ENCODE measurements around the gene ZBTB34. TPM values are rescaled to one million over a fixed set of nuclear protein-coding genes. Genes with fewer than 3 reads are reported as not detected.
A peak's percentile ranks its signal among the peaks of the same experiment; 100 is the strongest.

The ZBTB34 gene
- total and polyA plus RNA-seq, 4 donors: 1.1 to 9.5 (median 3.4) TPM

DNA sequence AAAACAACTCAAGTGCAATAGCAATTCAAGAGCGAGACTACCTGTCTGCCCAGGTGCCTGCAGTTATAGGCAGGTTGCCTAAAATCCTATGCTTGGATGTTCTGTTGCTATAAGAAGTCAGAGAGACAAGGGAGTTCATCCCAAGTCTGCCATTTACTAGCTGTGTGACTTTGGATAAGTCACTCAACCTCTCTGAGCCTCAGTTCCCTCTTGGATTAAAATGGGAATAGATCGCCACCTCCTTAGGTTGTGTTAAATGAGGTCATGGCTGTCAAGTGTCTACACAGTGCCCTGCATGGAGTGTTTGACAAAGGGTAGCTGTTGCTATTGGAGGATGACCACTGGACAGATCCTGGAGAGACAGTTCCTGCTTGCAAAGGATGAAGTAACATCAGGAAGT lies 1.3 kb upstream of the ZBTB34 start:
- no peaks in the 10 kb centered on the region for H3K27me3 ChIP-seq (ENCODE audit: control insufficient read depth in 4 of 4, insufficient read depth in 4 of 4, low read length in 3 of 4)
- no peak for DNase-seq (ENCODE audit: low spot score)
- no peak overlapping the region for H3K27ac ChIP-seq (ENCODE audit: low read depth in 1 of 2, low read length in 2 of 2)
- H3K9ac ChIP-seq (ENCODE audit: low read depth in 1 of 2, low read length in 2 of 2): no peak overlapping the region
- H3K4me1 ChIP-seq (ENCODE audit: control insufficient read depth in 4 of 4, insufficient read depth in 4 of 4, low read length in 3 of 4): peaks cover 9 to 32% (median 22%) of the 10 kb centered on the region in 4 donors
- H3K9me3 ChIP-seq (ENCODE audit: control insufficient read depth in 4 of 4, low read length in 3 of 4): no peaks in the 10 kb centered on the region
- TF ChIP-seq, protein P1, sequence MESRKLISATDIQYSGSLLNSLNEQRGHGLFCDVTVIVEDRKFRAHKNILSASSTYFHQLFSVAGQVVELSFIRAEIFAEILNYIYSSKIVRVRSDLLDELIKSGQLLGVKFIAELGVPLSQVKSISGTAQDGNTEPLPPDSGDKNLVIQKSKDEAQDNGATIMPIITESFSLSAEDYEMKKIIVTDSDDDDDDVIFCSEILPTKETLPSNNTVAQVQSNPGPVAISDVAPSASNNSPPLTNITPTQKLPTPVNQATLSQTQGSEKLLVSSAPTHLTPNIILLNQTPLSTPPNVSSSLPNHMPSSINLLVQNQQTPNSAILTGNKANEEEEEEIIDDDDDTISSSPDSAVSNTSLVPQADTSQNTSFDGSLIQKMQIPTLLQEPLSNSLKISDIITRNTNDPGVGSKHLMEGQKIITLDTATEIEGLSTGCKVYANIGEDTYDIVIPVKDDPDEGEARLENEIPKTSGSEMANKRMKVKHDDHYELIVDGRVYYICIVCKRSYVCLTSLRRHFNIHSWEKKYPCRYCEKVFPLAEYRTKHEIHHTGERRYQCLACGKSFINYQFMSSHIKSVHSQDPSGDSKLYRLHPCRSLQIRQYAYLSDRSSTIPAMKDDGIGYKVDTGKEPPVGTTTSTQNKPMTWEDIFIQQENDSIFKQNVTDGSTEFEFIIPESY (IDR thresholded peaks at IDR 0.05): no peak
- TF ChIP-seq HNF4A (conservative IDR thresholded peaks at IDR 0.05) (no peak), ATF3 (IDR thresholded peaks at IDR 0.05) (no peak), TAF1 (conservative IDR thresholded peaks at IDR 0.05) (no peak), YY1 (IDR thresholded peaks at IDR 0.05) (no peak), EGR1 (IDR thresholded peaks at IDR 0.05; ENCODE audit: low read depth in 2 of 2) (no peak), RAD21 (IDR thresholded peaks at IDR 0.05) (no peak), REST (IDR thresholded peaks at IDR 0.05) (no peak)
- TF ChIP-seq, protein P2, sequence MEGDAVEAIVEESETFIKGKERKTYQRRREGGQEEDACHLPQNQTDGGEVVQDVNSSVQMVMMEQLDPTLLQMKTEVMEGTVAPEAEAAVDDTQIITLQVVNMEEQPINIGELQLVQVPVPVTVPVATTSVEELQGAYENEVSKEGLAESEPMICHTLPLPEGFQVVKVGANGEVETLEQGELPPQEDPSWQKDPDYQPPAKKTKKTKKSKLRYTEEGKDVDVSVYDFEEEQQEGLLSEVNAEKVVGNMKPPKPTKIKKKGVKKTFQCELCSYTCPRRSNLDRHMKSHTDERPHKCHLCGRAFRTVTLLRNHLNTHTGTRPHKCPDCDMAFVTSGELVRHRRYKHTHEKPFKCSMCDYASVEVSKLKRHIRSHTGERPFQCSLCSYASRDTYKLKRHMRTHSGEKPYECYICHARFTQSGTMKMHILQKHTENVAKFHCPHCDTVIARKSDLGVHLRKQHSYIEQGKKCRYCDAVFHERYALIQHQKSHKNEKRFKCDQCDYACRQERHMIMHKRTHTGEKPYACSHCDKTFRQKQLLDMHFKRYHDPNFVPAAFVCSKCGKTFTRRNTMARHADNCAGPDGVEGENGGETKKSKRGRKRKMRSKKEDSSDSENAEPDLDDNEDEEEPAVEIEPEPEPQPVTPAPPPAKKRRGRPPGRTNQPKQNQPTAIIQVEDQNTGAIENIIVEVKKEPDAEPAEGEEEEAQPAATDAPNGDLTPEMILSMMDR (IDR thresholded peaks at IDR 0.05; ENCODE audit: low read depth, low read length, missing input control): no peak
- no peak overlapping the region for H3K4me3 ChIP-seq (ENCODE audit: low read depth in 1 of 3, low read length in 3 of 3)
- peaks cover 0 to 6% (median under 1%) of the 10 kb centered on the region in 4 donors for H3K36me3 ChIP-seq (ENCODE audit: control insufficient read depth in 4 of 4, insufficient read depth in 3 of 4, low read depth in 1 of 4, low read length in 3 of 4)
- WGBS: 96% methylated on average over 2 of the region's 2 CpGs

GRCh38 chr9:126860757-126861466 lies 473 bp downstream of the ZBTB34 start:
- H3K9me3 ChIP-seq (ENCODE audit: control insufficient read depth in 4 of 4, low read length in 3 of 4): no peaks in the 10 kb centered on the region
- H3K4me3 ChIP-seq (ENCODE audit: low read depth in 1 of 3, low read length in 3 of 3): peak overlapping the region; percentile 45 to 91 (median 84)
- peak overlapping the region; percentile 45 to 69 for H3K9ac ChIP-seq (ENCODE audit: low read depth in 1 of 2, low read length in 2 of 2)
- peak overlapping the region; percentile 42 to 74 for H3K27ac ChIP-seq (ENCODE audit: low read depth in 1 of 2, low read length in 2 of 2)
- TF ChIP-seq HNF4A (conservative IDR thresholded peaks at IDR 0.05) (no peak), RXRA (IDR thresholded peaks at IDR 0.05) (no peak), HNF4G (IDR thresholded peaks at IDR 0.05) (no peak), JUND (IDR thresholded peaks at IDR 0.05) (no peak), SP1 (IDR thresholded peaks at IDR 0.05) (no peak), NR2F2 (IDR thresholded peaks at IDR 0.05) (no peak), FOXA2 (IDR thresholded peaks at IDR 0.05) (no peak), GABPA (IDR thresholded peaks at IDR 0.05 in 1 of 2, conservative IDR thresholded peaks at IDR 0.05 in 1 of 2) (no peak)
- H3K4me1 ChIP-seq (ENCODE audit: control insufficient read depth in 4 of 4, insufficient read depth in 4 of 4, low read length in 3 of 4): peaks cover 9 to 32% (median 22%) of the 10 kb centered on the region in 4 donors
- no peaks in the 10 kb centered on the region for H3K27me3 ChIP-seq (ENCODE audit: control insufficient read depth in 4 of 4, insufficient read depth in 4 of 4, low read length in 3 of 4)
- peaks cover 0 to 10% (median under 1%) of the 10 kb centered on the region in 4 donors for H3K36me3 ChIP-seq (ENCODE audit: control insufficient read depth in 4 of 4, insufficient read depth in 3 of 4, low read depth in 1 of 4, low read length in 3 of 4)
- DNase-seq (ENCODE audit: low spot score): peak; percentile 52
- under 1% methylated on average over 71 of the region's 71 CpGs for whole genome bisulfite sequencing
